T follicular helper cell (primary cell): Measurements from ENCODE around the gene MCUB.
"Not testable (repeated sequence)": the region's sequence is repeated elsewhere in the genome, so short reads cannot be mapped to it uniquely, and the experiment has no call there.

ENCODE experiments used
- DNase-seq: peaks from one replicate; pipeline ENCODE4 v3.0.0-alpha.2; 2020; ENCODE audit warnings: low read depth

Gene MCUB

GRCh38 chr4:109678472-109678871 is 118.4 kb downstream of the MCUB start:
- DNase-seq, result not testable (repeated sequence)

- not testable (repeated sequence) for DNase-seq
Measured at GRCh38 chr4:109678925-109679324, 118.9 kb downstream of the MCUB start.

- DNase-seq, result no peak
Measured at GRCh38 chr4:109682875-109683274, 122.8 kb downstream of the MCUB start.

- DNase-seq, result no peak
Measured at GRCh38 chr4:109683621-109684253, 123.7 kb downstream of the MCUB start.

GRCh38 chr4:109684727-109685126 is 124.7 kb downstream of the MCUB start:
- no peak for DNase-seq

GRCh38 chr4:109690690-109691410 is 130.8 kb downstream of the MCUB start:
- DNase-seq, result no peak

- DNase-seq, result no peak
Measured at GRCh38 chr4:109691411-109691920, 131.4 kb downstream of the MCUB start.

GRCh38 chr4:109698656-109699055 is 138.6 kb downstream of the MCUB start:
- no peak for DNase-seq

- no peak for DNase-seq
Measured at GRCh38 chr4:109699553-109700225, 139.6 kb downstream of the MCUB start.

- no peak for DNase-seq
Measured at GRCh38 chr4:109701566-109702410, 141.7 kb downstream of the MCUB start.

- DNase-seq, result peak; percentile 67
Measured at GRCh38 chr4:109702950-109703663, 143.1 kb downstream of the MCUB start, which contains the start of gene CASP6. Gene CASP6 (minus strand): TSS chr4:109703445. CDS start chr4:109703395, 50 bp downstream.

- DNase-seq, result no peak
Measured at GRCh38 chr4:109703664-109704361, 143.8 kb downstream of the MCUB start.

GRCh38 chr4:109708435-109708834 is 148.4 kb downstream of the MCUB start:
- no peak for DNase-seq

GRCh38 chr4:109708990-109709389 is 148.9 kb downstream of the MCUB start:
- no peak for DNase-seq

GRCh38 chr4:109713500-109713899 is 153.5 kb downstream of the MCUB start:
- DNase-seq, result no peak

- no peak for DNase-seq
Measured at GRCh38 chr4:109718759-109719158, 158.7 kb downstream of the MCUB start.

GRCh38 chr4:109719604-109720003 is 159.6 kb downstream of the MCUB start:
- DNase-seq, result no peak

GRCh38 chr4:109721033-109721432 is 161.0 kb downstream of the MCUB start:
- DNase-seq, result no peak

GRCh38 chr4:109722357-109722756 is 162.3 kb downstream of the MCUB start:
- no peak for DNase-seq

- no peak for DNase-seq
Measured at GRCh38 chr4:109723110-109723509, 163.1 kb downstream of the MCUB start.

- no peak for DNase-seq
Measured at GRCh38 chr4:109728385-109728784, 168.3 kb downstream of the MCUB start.
